HG03354 (cell line): Measurements from ENCODE around the gene ARHGAP29.

Source experiments
- ATAC-seq: cut with Tn5 transposase; IDR thresholded peaks from one replicate; pipeline ENCODE4 v1.9.1; 2021; ENCODE audit warnings: mild to moderate bottlenecking; ENCODE audit not compliant: unreplicated experiment, poor library complexity, severe bottlenecking

ARHGAP29 gene

GRCh38 chr1:94130851-94131595, 106.4 kb downstream of the ARHGAP29 start:
- ATAC-seq, result no peak

GRCh38 chr1:94126651-94127050, 110.7 kb downstream of the ARHGAP29 start:
- no peak for ATAC-seq

DNA sequence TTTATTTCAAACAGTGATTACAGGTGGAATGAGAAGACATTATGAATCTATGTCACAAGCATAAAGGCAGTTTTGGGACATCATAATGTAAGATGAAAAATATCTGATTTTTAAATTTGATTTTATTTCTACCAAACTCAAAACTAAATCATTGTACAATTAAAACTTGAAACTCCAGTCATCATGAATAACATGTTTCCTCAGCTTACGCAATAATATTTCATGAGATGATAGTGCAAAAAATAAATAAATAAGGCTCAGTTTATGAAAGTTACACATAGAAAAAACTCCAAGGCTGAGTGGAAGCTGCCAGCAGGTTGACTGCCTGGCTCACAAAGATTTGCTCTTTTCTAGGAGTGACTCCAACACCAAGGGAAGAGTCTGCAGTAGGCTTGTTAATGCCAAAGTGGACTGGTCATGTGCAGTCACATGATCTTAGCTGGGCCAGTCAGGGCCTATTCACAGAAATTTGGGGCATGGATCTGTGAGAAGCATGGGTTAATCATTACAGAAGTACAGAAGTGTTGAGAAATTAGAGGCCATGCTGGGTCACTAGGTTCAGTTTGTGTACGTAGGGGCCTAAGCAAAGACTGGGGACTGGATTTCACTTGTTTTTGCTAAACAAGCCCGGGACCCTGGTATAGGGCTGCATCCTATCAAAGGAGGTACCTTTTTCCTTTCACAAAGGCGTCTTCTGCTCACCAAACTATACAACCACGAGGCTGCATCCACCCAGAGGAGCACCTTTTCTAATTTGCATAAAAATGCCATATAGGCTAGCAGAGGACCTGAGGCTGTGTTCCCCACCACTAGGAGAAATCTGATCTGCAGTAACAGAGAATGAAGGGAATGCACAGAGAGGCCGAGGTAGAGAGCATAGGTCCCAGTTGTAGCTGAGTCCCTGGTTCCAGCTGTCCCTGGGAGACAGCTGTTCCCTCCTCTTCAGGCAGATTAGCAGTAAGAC, 111.6 kb downstream of the ARHGAP29 start:
- no peak for ATAC-seq

GRCh38 chr1:94124538-94124937, 112.8 kb downstream of the ARHGAP29 start:
- ATAC-seq, result no peak

GRCh38 chr1:94122201-94122970, 115.0 kb downstream of the ARHGAP29 start:
- no peak for ATAC-seq
